Kidney tubule cell (primary cell): ENCODE results near the gene ZNF493.

Experiments
- DNase-seq: peaks from one replicate; pipeline ENCODE4 v3.0.0-alpha.2; 2018; ENCODE audit warnings: low spot score

The ZNF493 gene

DNA sequence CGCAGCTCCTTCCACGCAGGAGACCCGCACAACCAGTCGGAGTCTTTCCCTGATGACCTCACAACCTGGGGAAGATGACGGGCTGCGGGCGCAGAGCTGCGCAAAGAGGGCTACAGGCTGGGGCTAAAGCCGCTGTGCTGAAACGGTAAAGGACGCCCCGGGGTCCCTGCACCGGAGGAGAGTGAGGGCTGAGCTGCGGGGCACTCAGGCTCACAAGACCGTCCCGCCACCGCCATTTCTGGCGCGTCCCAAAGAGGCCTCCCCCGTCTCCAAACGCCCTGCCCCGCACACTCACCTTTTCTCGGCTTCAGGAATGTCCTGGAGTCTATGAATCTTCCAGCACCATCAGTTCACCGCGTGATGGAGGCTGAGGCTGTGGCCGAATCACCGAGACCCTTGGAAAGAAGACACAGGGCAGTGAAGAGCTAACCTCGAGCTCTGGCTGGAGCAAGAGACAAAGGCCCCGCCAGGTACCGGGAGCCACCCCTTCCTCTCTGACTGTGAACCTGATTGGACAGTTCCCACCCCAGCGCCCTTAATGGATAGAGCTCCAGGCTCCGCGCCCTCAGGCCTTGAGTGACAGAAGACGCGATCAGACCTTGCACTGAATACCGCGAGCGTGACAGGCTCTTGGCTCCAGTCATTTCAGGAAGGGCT lies 66.6 kb downstream of the ZNF493 start:
- DNase-seq = peak; percentile 90

DNA sequence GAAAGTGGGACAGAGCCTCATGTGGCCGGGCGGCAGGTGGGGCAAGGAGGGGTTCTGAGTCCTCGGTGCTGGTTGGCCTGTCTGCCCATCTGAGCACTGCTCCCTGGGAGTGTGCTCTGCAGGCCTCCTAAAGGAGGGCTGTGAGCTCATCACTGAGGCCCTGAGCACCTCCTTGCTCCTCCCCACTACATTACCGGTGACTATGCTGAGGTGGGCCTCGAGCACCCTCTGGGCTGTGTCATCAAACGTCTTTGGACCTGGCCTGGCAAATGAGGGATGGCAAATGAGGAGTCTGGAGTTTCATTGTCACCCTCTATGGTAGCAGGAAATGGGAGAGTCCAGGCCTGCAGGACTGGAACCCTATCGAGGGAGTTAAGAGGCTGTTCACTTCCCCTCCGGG lies 69.7 kb downstream of the ZNF493 start:
- no peak for DNase-seq

DNA sequence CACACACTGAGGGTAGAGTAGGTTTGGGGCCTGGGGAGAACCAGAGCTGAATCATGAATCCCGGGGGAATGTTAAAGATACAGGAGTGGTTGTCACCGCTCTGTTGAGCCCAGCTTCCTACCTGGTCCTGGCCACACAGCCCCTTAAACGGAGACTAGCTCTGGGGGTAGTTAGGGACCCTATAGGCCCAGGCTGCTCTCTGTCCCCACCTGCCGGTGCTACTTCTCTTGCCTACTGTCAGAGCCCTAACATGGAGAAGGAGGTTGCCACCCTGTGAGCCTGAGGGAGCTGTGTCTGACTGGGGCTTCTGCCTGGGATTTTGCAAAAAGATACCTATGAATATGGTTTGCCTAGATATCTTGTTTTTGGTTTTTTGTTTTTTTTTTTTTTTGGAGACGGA lies 71.9 kb downstream of the ZNF493 start:
- no peak for DNase-seq

DNA sequence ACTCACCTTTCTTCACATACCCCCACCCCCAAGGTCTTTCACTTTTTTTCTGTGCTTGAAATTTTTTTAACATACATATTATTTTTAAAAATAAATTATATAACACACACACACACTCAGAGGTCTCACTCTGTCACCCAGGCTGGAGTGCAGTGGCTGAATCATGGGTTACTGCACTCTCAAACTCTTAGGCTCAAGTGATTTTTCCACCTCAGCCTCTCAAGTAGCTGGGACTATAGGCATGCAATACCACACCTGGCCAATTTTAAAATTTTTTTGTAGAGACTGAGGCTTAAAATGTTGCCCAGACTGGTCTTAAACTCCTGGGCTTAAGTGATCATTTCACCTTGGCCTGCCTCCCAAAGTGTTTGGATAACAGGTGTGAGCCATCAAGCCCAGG lies 75.6 kb downstream of the ZNF493 start:
- DNase-seq = no peak

DNA sequence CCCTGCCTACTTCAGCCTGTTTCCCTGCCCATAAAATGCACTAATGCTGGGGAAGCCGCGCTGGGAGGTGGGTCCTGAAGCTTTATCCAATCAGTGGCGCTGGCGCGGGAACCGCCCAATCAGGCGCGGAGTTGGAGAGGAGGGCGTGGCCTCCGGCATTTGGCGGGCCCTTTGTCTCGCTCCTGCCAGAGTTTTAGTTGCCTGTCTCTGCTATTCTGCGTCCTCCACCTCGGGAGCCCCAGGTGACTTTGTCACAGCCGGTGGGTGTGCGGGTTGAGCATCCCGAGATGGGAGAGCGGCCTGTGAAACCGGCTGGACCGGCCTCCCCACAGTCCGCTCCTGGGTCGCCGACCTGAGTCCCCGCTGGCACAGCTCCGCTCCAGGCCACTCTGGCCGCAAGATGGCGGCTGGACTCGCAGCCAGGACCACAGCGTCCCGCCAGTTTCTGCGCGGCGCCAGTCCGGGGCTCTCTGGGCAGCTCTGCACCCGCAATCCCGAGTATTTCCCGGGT lies 77.8 kb downstream of the ZNF493 start:
- DNase-seq = peak; percentile 80
